GM15510 (cell line): ENCODE measurements around the gene HYI.

Source experiments
- POLR2A ChIP-seq: IDR thresholded peaks from 3 replicates; pipeline ENCODE4 v1.6.1; 2011; ENCODE audit warnings: borderline replicate concordance; ENCODE audit not compliant: insufficient read length; ENCODE audit errors: extremely low read depth

HYI gene

DNA sequence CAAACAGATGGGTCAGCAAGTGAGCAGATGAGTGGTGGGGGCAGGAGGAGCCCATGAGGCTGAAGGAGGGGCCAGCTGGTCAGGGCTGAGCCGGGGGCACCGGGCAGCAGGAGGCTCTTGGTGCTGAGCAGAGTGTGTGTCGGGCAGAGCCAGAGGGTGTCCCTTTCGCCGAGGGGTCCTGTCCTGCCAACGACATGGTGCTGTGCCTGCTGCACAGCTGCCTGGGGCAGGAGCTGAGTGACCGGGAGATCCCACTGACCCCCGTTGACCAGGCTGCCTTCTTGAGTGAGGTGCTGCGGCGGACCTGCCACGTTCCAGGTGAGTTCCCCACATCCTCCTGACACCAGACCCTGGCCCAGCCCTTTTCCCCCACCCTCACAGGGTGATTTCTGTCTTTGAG is 27.5 kb downstream of the HYI start:
- TF ChIP-seq POLR2A: no peak

DNA sequence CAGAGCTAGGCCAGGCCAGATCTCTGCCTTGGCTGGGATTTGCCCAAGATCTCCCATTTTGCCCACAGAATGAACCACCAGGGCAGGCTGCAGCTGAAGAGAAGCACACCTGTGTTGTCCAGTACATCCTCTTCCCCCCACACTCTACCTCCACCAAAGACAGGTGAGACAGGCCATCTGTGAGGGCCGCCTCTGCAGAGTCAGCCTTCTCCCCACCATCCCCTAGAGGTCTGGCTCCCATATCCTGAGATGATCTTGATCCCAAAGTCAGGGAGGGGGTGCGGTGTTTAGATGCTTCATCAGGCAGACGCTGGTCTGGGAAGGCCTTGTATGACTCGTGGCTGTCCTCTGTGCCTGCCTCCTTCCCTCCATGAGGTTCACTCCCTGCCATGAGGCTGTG is 28.7 kb downstream of the HYI start:
- no peak for TF ChIP-seq POLR2A

DNA sequence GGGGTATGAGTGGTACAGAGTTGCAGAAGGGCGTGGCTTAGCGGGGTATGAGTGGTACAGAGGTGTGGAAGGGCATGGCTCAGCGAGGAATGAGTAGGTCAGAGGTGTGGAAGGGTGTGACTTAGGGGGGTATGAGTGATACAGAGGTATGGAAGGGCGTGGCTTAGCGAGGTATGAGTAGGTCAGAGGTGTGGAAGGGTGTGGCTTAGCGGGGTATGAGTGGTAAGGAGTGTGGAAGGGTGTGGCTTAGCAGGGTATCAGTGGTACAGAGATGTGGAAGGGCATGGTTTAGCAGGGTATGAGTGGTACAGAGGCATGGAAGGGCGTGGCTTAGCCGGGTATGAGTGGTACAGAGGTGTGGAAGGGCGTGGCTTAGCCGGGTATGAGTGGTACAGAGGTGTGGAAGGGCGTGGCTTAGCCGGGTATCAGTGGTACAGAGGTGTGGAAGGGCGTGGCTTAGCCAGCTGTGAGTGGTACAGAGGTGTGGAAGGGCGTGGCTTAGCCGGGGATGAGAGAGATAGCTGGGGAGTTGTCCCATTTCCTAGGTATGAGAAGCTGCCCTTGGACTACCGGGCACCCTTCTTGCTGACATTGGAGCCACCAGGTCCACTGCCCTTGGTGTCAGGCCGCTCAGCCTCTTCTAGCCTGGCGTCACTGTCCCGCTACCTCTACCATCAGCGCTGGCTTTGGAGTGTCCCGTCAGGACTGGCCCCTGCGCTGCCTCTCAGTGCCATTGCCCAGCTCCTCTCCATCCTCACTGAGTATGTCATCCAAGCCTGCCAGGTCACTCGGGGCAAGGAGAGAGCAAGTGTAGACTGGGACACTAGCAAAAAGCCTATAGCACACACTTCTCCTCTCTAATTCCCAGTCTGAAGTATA is 29.8 kb downstream of the HYI start:
- TF ChIP-seq POLR2A: no peak

DNA sequence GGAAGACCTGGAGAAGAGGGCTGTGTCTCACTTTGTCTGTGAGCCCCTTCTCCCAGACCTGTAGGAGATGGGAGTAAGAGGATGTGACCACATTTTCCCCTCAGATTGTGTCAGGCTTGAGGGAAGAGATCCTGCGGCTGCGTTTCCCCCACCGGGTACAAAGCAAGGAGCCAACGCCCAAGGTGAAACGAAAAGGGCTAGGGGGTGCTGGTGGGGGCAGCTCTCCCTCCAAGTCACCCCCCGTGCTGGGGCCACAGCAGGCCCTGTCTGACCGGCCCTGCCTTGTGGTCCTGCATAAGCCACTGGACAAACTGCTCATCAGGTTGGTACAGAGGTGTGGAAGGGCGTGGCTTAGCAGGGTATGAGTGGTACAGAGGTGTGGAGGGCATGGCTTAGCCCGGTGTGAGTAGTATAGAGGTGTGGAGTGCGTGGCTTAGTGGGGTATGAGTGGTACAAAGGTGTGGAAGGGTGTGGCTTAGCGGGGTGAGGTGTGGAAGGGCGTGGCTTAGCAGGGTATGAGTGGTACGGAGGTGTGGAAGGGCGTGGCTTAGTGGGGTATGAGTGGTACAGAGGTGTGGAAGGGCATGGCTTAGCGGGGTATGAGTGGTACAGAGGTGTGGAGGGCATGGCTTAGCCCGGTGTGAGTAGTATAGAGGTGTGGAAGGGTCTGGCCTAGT is 30.6 kb downstream of the HYI start:
- no peak for TF ChIP-seq POLR2A

DNA sequence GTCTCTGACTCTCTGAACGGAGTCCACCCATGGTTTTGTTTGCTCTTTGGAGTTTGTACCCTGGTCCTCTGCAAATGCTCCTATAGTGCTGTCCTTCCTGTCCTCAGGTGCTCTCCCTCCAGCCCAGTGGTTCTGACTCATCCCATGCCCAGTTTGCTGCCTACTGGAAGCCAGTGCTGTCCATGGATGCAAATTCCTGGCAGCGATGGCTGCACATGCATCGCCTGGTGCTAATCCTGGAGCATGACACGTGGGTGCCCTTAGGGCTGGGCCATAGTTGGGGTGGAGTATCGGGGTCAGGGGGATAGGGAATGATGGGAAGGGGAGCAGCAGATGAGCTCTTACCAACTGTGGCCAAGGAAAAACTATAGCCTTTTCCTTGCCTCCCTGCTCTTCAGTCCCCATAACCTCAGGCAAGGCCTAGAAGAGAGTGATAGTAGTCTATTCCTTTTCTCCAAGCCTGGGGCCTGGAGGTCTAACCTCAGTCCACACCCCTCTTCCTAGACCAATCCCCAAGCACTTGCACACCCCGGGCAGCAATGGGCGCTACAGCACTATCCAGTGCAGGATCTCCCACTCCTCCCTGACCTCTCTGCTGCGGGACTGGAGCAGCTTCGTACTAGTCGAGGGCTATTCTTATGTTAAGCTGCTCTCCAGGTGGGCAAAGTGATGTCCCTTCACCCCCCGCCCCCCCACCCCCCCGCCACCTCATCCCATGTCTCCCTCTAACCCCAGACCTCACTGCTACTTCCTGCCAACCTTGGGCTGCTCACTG is 31.6 kb downstream of the HYI start:
- no peak for TF ChIP-seq POLR2A

DNA sequence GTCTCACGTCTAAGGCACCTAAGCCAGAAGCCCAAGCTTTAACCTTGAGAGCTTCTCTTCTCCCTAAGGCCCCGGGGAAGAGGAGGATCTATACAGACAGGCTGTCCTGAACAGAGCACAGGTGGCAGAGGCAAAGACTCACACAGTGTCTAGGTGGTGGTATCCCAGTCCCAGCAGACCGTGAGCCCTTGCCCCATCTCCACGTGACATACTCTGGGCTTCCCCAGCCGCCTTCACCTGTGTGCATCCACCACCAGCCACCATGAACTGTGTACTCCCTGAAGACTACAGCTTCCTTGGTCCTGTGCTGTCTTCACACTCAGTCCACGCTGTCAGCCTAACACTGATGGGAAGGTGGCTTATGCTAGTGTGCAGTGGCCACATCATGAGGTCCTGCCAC is 32.3 kb downstream of the HYI start:
- no peak for TF ChIP-seq POLR2A

DNA sequence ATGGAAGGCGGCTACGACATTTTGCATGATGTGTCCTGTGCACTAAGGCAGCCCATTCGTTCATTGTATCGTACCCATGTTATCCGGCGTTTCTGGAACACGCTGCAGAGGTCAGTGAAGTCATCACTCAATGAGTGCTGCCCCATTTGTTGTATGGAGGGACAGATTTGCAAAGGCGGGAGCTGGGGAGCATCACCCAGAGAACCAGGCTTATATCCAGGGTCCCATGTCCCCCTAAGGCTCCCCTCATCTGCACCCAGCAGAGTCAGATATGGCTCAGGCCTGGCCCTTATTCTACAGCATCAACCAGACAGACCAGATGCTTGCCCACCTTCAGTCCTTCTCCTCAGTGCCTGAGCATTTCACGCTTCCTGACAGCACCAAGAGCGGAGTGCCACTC is 32.9 kb downstream of the HYI start:
- TF ChIP-seq POLR2A: no peak

DNA sequence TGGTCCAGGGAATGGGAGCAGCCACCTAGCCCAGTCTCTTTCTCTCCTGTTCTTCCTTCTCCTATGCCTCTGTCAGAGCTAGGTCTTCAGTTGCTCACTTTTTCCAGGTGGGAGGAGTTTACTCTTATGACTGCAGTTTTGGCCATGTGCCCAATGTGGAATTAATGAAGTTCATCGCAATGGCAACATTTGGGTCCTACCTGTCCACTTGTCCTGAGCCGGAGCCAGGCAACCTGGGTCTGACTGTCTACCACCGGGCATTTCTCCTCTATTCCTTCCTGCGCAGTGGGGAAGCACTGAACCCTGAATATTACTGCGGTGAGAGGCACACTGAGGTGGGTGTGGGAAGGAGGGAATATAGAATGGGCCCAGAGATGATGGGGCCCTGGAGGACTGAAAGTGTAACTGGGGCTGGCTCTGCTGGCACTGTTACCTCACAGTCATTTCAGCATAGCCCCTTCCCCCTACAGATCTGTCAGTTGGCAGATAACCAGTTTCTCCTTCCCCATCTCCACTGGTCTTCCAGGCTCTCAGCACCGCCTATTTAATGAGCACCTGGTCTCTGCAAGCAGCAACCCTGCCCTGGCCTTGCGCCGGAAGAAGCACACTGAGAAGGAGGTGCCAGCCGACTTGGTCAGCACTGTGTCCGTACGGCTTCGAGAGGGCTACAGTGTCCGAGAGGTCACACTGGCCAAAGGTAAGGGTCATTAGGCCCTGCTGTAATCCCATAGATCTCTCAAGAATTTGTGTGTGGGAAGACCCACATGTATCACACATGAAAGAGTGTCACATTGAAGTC is 33.9 kb downstream of the HYI start:
- TF ChIP-seq POLR2A: no peak

DNA sequence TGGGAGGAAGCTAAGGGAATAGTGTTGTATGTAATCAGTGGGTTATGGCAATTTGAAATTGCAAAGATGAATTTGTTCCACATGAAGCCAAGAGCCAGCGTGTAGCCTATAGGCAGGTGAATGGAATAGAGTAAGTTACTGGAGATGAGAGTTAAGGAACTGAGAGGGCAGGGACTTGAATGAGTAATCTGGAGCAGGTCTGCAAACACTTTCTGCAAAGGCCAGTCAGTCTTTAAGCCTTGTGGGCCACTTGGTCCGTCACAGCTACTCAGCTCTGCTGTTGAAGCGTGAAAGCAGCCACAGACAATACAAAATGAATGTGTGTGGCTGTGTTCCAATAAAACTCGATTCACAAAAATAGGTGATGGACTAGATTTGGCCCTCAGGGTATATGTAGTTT is 34.9 kb downstream of the HYI start:
- TF ChIP-seq POLR2A: no peak

DNA sequence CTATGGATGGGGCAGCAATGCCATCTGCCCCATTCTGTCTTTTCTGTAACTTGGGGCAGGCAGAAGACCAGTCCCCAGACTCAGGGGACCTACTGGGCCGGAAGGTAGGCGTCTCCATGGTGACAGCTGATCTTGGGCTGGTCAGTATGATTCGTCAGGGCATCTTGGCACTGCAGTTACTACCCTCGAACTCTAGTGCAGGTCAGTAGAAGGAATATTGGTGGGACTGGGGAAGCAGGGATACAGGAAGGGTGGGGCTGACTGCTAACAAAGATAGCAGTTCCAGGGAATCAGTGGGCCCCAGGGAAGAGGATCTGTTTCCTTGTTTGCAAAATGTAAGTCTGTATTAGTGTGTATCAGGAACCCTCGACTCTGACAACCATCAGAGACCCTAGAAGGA is 37.8 kb downstream of the HYI start:
- no peak for TF ChIP-seq POLR2A

DNA sequence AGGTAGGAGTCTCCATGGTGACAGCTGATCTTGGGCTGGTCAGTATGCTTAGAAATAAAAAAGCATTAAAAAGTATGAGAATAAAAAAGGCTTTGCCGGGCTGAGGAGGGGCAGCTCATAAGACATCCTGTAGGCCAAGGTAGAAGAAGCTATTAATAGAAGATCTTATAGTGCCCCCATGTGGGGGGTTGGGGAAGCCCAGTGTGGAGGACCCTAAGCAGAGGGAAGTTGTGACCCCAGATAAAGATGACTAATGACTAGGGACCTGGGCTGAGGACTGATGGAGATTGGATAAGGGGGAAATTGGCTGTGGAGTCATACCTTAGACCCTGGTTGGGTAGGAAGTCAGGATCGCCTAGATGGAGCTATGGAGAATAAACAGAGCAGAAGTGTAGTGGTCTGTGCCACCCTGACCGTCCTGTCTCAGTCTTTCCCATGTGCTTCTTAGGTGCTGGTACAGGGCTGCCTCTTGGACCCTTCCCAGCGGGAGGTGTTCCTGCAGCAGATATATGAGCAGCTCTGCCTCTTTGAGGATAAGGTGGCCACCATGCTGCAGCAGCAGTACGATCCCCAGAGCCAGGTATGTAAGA is 39.0 kb downstream of the HYI start:
- TF ChIP-seq POLR2A: no peak

DNA sequence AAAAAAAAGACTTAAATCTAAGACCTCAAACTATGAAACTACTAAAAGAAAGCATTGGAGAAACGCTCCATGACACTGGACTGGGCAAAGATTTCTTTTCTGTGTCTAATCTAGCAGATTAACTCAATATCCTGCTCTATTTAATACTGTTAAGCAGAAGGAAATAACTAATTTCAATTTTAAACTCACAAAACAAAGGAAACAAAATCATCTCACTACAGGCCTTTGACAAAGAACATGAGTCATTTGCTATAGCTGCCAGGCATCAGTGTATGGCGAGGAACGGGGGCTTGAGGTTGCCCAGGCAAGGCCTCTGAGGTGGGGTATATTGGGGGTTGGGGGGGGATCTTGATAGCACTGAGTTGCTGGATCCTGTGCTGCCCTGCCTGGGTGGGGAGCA is 43.2 kb downstream of the HYI start:
- no peak for TF ChIP-seq POLR2A

DNA sequence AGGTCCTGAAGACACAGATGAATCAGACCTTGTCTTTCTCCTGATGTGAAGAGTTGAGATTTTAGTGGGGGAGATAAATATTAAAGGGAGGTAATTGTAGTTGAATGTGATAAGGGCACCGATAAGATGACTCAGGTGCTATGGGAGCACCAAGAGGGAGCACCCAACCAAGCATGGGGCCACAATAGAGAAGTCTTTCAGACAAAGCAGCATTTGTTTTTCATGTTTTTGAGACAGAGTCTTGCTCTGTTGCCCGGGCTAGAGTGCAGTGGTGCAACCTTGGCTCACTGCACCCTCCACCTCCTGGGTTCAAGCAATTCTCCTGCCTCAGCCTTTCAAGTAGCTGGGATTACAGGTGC is 47.9 kb downstream of the HYI start:
- no peak for TF ChIP-seq POLR2A

DNA sequence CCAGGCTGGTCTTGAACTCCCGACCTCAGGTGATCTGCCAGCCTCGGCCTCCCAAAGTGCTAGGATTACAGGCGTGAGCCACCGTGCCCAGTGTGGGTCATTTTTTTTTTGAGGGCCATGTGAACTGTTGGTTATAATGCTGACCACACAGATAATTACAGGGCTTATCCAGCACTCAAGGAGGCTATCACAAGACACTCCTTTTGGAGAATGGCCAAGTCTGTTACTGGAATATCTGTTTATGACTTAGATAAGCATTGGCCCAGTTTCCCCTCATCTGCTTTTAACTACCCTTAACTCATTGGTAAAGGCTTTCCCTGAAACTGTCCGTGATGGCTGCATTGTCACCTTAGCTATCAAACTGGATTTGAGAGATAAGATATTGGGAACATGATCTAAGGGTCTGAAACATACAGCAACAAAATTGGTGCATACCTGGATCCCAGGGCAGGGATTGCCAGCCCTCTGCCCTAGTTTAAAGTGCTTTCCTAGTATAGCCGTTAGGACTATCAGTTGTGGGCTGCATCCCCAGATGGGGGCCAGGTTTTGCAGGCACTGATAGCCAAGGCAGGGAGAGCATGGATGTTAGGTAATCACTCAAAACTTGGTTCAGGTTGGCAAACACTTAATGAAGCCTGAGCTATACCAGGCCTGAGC is 48.4 kb downstream of the HYI start:
- no peak for TF ChIP-seq POLR2A
